Activated naive CD4-positive, alpha-beta T cell treated with anti-CD3 and anti-CD28 coated beads for 36 hours (primary cell): Measurements from ENCODE around the gene ABCA7. TPM values are rescaled to one million over a fixed set of nuclear protein-coding genes. Genes with fewer than 3 reads are reported as not detected.
A peak's percentile ranks its signal among the peaks of the same experiment; 100 is the strongest.

Source experiments
- CTCF ChIA-PET: fragments of 350-600 bp; sonication (Branson Sonifier 250); formaldehyde crosslinking; loops from one replicate; lab custom pipeline; 2021; ENCODE audit warnings: antibody characterized with exemption; lab: Charles Lee
- DNase-seq: peaks from one replicate; pipeline ENCODE4 v3.0.0-alpha.2; 2020
- H3K27ac Mint-ChIP-seq: one replicate; pipeline ENCODE4 v1.8.0; 2021; ENCODE audit warnings: mild to moderate bottlenecking, mixed read lengths
- H3K27me3 Mint-ChIP-seq: one replicate; pipeline ENCODE4 v1.8.0; 2021; ENCODE audit warnings: low read depth, mixed read lengths
- H3K36me3 Mint-ChIP-seq: one replicate; pipeline ENCODE4 v1.8.0; 2021; ENCODE audit warnings: low read depth, mixed read lengths
- H3K4me1 Mint-ChIP-seq: one replicate; pipeline ENCODE4 v1.8.0; 2021; ENCODE audit warnings: low read depth, mixed read lengths
- H3K4me3 Mint-ChIP-seq: one replicate; pipeline ENCODE4 v1.8.0; 2021; ENCODE audit warnings: mild to moderate bottlenecking, moderate library complexity, mixed read lengths
- H3K9me3 Mint-ChIP-seq: one replicate; pipeline ENCODE4 v1.8.0; 2021; ENCODE audit warnings: mixed read lengths
- intact Hi-C: fragments of 100-400 bp; cut with micrococcal nuclease; formaldehyde crosslinking; loops from one replicate; pipeline ENCODE4 v1.15.1; 2023
- total RNA-seq, 2 experiments: library from RNA; stranded (reverse); gene quantifications; one replicate each; pipeline ENCODE4 v1.2.3, GENCODE V29; 2021

The ABCA7 gene
- total RNA-seq, 2 experiments from 2014 or later = 24.4 to 30.1 TPM

- Mint-ChIP-seq H3K27me3 (no peaks in the 10 kb centered on the region), H3K36me3 (peaks cover 27% of the 10 kb centered on the region), H3K4me3 (no peak overlapping the region), H3K4me1 (peaks cover 53% of the 10 kb centered on the region), H3K9me3 (no peaks in the 10 kb centered on the region), H3K27ac (no peak overlapping the region)
- intact Hi-C loops = no loop called here
- no peak for DNase-seq
- CTCF ChIA-PET = interaction anchor here (0.6 to 1.5 kb wide), 3 partner anchors 11 to 107 kb away, joined by 3 to 4 read pairs (median 3); no protein-coding TSS in a partner anchor
These were observed 46.7 kb downstream of the ABCA7 start for GRCh38 chr19:1086613-1087012.

- Mint-ChIP-seq H3K4me1 (peaks cover 47% of the 10 kb centered on the region), H3K36me3 (peaks cover 34% of the 10 kb centered on the region), H3K27me3 (no peaks in the 10 kb centered on the region), H3K9me3 (no peaks in the 10 kb centered on the region), H3K4me3 (peak overlapping the region; percentile 8), H3K27ac (peak overlapping the region; percentile 81)
- peak; percentile 59 for DNase-seq
- CTCF ChIA-PET = interaction anchor here (0.6 to 1.5 kb wide), 2 partner anchors 12 to 23 kb away, joined by 3 to 4 read pairs; no protein-coding TSS in a partner anchor
- intact Hi-C loops = loop anchor here (1.0 kb wide), 1 partner anchor 11 kb away; no protein-coding TSS in a partner anchor
These were observed 48.0 kb downstream of the ABCA7 start for GRCh38 chr19:1087813-1088415.

GRCh38 chr19:1088416-1089010 is 48.6 kb downstream of the ABCA7 start:
- peak overlapping the region; percentile 81 for H3K27ac Mint-ChIP-seq
- no peaks in the 10 kb centered on the region for H3K9me3 Mint-ChIP-seq
- intact Hi-C loops = loop anchor here (1.0 kb wide), 1 partner anchor 11 kb away; no protein-coding TSS in a partner anchor
- CTCF ChIA-PET = no interaction called here
- peaks cover 37% of the 10 kb centered on the region for H3K36me3 Mint-ChIP-seq
- H3K4me3 Mint-ChIP-seq = no peak overlapping the region
- peaks cover 47% of the 10 kb centered on the region for H3K4me1 Mint-ChIP-seq
- no peaks in the 10 kb centered on the region for H3K27me3 Mint-ChIP-seq
- peak; percentile 29 for DNase-seq

GRCh38 chr19:1089126-1089771 is 49.3 kb downstream of the ABCA7 start:
- DNase-seq = no peak
- intact Hi-C loops = no loop called here
- Mint-ChIP-seq H3K27ac (peak overlapping the region; percentile 36), H3K9me3 (no peaks in the 10 kb centered on the region), H3K4me1 (peaks cover 52% of the 10 kb centered on the region), H3K27me3 (no peaks in the 10 kb centered on the region), H3K36me3 (peaks cover 34% of the 10 kb centered on the region), H3K4me3 (no peak overlapping the region)
- CTCF ChIA-PET = no interaction called here

- Mint-ChIP-seq H3K27ac (no peak overlapping the region), H3K4me1 (peaks cover 56% of the 10 kb centered on the region), H3K4me3 (no peak overlapping the region), H3K9me3 (no peaks in the 10 kb centered on the region), H3K27me3 (no peaks in the 10 kb centered on the region), H3K36me3 (peaks cover 34% of the 10 kb centered on the region)
- no peak for DNase-seq
- intact Hi-C loops = no loop called here
- CTCF ChIA-PET = interaction anchor here (1.1 kb wide), 1 partner anchor 61 kb away, joined by 4 read pairs; no protein-coding TSS in a partner anchor
These were observed 50.0 kb downstream of the ABCA7 start for GRCh38 chr19:1089891-1090290.

GRCh38 chr19:1090731-1091543 is 51.0 kb downstream of the ABCA7 start:
- H3K4me1 Mint-ChIP-seq = peaks cover 56% of the 10 kb centered on the region
- CTCF ChIA-PET = interaction anchor here (0.5 to 1.1 kb wide), 2 partner anchors 9 to 62 kb away, joined by 3 to 4 read pairs; no protein-coding TSS in a partner anchor
- no peaks in the 10 kb centered on the region for H3K27me3 Mint-ChIP-seq

GRCh38 chr19:1091544-1092175 is 51.8 kb downstream of the ABCA7 start:
- Mint-ChIP-seq H3K27ac (no peak overlapping the region), H3K4me3 (no peak overlapping the region), H3K36me3 (peaks cover 26% of the 10 kb centered on the region), H3K27me3 (no peaks in the 10 kb centered on the region), H3K4me1 (peaks cover 60% of the 10 kb centered on the region), H3K9me3 (no peaks in the 10 kb centered on the region)
- CTCF ChIA-PET = no interaction called here
- intact Hi-C loops = no loop called here
- no peak for DNase-seq

More at GRCh38 chr19:1090731-1091543, 51.0 kb downstream of the ABCA7 start:
- peaks cover 29% of the 10 kb centered on the region for H3K36me3 Mint-ChIP-seq
- no peaks in the 10 kb centered on the region for H3K9me3 Mint-ChIP-seq
- H3K4me3 Mint-ChIP-seq = no peak overlapping the region
- H3K27ac Mint-ChIP-seq = no peak overlapping the region
- intact Hi-C loops = no loop called here
- DNase-seq = no peak

- Mint-ChIP-seq H3K4me1 (peaks cover 59% of the 10 kb centered on the region), H3K27ac (no peak overlapping the region), H3K4me3 (peak overlapping the region; percentile 92), H3K27me3 (no peaks in the 10 kb centered on the region), H3K36me3 (peaks cover 19% of the 10 kb centered on the region), H3K9me3 (no peaks in the 10 kb centered on the region)
- intact Hi-C loops = no loop called here
- CTCF ChIA-PET = interaction anchor here (1.2 to 1.5 kb wide), 2 partner anchors 63 to 124 kb away, joined by 3 to 5 read pairs; no protein-coding TSS in a partner anchor
- no peak for DNase-seq
These were observed 53.4 kb downstream of the ABCA7 start for GRCh38 chr19:1093330-1093729.

GRCh38 chr19:1093811-1094553 is 54.1 kb downstream of the ABCA7 start:
- no peaks in the 10 kb centered on the region for H3K9me3 Mint-ChIP-seq
- H3K27ac Mint-ChIP-seq = peak overlapping the region; percentile 92
- no peak for DNase-seq
- H3K4me1 Mint-ChIP-seq = peaks cover 60% of the 10 kb centered on the region
- peaks cover 17% of the 10 kb centered on the region for H3K36me3 Mint-ChIP-seq
- peak overlapping the region; percentile 92 for H3K4me3 Mint-ChIP-seq
- CTCF ChIA-PET = interaction anchor here (0.6 to 1.5 kb wide), 3 partner anchors 12 to 123 kb away, joined by 3 to 5 read pairs (median 5); no protein-coding TSS in a partner anchor
- intact Hi-C loops = loop anchor here (2.0 kb wide), 1 partner anchor 53 kb away; the partner anchor contains the start of gene ABCA7
- no peaks in the 10 kb centered on the region for H3K27me3 Mint-ChIP-seq

GRCh38 chr19:1094655-1094977 is 54.7 kb downstream of the ABCA7 start:
- peak overlapping the region; percentile 92 for H3K4me3 Mint-ChIP-seq

More at GRCh38 chr19:1094655-1094977, 54.7 kb downstream of the ABCA7 start:
- H3K36me3 Mint-ChIP-seq = peaks cover 17% of the 10 kb centered on the region
- CTCF ChIA-PET = interaction anchor here (0.6 to 1.5 kb wide), 2 partner anchors 13 to 123 kb away, joined by 5 read pairs; no protein-coding TSS in a partner anchor
- peaks cover 60% of the 10 kb centered on the region for H3K4me1 Mint-ChIP-seq
- peaks cover under 1% of the 10 kb centered on the region for H3K9me3 Mint-ChIP-seq
- intact Hi-C loops = loop anchor here (2.0 kb wide), 1 partner anchor 54 kb away; the partner anchor contains the start of gene ABCA7
- DNase-seq = peak; percentile 63
- no peaks in the 10 kb centered on the region for H3K27me3 Mint-ChIP-seq
- H3K27ac Mint-ChIP-seq = peak overlapping the region; percentile 92
